HG03565 (cell line): ENCODE data around the gene CCL11.

Experiments used
- ATAC-seq: cut with Tn5 transposase; IDR thresholded peaks from one replicate; pipeline ENCODE4 v1.9.1; 2021; ENCODE audit warnings: mild to moderate bottlenecking, moderate library complexity; ENCODE audit not compliant: unreplicated experiment

CCL11 gene

DNA sequence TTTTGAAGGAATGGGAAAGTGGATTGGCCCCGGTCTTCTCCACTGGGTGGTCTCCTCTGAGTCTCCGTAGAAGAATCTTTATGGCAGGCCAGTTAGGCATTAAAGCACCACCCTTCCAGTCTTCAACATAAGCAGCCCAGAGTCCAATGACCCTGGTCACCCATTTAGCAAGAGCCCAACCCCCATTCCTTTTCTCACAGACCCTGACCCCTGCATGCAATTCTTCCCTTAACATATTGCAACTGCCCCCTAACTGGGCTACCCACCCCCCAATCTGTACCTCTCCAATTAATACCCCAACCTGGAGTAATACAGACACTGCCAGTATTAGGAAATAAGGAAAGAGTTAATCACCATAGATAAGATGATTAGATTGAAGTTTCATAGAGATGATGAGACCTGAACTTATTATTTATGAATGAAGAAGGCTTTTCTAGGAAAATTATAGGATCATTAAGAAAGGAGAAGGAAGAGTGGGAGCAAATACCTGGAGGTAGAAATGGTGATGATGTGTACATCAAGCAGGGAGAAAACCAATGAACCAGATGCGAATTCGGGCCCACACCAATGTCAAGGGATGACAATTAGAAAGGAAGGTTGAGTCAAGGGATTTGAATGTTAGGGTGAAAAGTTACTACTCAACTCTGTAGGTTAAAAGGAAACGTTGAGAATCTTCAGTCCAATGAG, 28.1 kb upstream of the CCL11 start:
- no peak for ATAC-seq

DNA sequence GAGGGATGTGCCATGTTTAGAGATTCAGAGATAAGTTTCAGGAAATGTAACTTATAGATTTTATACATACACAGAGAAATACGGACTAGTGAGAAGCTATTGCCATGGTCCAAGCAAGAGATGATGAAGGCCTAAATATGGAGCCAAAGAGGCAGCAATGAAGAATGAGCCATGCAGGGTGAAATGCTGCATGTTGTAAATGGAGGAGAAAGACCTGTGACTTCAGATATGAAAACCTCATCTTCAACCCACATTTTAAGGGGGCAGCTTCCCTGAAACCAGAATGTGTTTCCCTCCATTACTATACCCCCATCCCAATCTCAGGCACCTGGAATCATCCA, 27.6 kb upstream of the CCL11 start:
- ATAC-seq, result no peak

DNA sequence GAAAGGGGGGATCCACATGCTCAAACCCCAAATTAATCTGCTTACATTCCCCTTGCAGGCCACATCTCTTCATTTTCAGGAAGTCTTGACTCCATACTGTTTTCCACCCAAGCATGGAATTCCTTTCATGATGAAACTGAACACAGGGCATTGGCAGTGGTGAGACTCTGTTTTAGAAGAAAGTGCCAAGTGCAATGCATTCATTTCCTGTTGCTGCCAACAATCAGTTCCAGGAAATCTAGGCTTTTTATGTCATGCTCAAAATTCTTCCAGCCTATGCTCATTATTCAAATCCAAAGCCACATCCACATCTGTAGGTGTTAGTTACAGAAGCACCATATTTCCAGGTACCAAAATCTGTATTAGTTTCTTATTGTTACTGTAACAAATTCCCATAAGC, 26.4 kb upstream of the CCL11 start:
- no peak for ATAC-seq

DNA sequence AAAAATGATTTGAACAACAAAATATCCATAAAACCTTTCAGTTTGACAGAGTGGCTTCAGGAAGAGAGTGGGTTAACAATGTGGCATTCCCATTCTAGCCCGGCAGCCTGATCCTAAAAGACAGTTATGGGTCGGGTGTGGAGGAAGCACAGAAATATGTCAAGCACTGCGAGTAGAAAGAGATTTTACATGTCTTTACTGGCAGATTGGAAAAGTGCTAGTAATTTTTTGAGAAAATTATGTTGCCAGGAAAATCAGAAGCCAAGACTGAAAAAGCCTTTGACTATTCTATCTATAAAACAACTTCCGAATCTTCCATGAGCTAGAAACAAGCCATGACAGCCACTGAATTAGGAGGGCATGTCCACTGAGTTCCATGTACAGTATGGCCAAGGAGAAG, 24.7 kb upstream of the CCL11 start:
- ATAC-seq, result no peak

DNA sequence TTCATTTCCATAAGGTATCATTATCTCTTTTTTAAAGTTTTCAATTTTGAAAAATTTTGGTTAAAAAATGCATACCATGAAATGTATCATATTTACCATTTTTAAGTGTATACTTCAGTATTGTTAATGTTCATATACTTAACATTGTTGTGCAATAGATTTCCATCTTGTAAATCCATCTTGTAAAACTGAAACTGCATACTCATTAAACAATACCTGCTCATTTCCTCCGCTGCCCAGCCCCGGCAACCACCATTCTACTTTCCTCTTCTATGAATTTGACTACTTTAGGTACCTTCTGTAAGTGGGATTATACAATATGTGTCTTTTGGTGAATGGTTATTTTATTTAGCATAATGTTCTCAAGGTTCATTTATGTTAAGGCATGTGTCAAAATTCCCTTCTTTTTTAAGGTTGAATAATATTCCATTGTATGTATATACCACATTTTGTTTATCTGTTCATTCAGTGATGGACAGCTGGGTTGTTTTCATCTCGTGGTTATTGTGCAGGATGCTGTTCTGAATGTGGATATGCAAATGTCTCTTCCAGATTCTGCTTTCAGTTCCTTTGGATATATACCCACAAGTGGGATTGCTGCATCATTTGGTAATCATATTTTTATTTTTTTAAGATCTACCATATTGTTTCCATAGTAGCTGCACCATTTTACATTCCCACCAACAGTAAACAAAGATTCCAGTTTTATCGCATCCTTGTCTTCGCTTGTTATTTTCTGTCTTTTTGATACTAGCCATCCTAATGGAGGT, 23.8 kb upstream of the CCL11 start:
- ATAC-seq, result no peak

DNA sequence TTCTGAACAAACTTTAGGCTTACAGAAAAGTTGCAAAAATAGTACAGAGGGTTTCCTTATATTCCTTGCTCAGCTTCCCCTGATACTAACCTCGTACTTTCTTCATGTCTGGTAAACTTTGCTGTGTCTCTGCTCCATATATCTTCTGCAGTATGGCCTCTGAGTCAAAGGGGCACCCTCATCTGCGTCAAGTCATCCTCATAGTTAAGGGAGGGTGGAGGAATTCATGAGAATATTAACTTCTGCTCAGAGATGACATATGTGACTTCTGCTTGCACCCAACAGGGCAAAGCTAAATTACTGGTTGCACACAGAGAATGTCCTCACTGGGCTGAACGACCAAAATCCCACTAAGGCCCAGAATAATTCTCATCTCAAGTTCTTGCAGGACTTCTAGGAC, 19.8 kb upstream of the CCL11 start:
- ATAC-seq, result no peak

DNA sequence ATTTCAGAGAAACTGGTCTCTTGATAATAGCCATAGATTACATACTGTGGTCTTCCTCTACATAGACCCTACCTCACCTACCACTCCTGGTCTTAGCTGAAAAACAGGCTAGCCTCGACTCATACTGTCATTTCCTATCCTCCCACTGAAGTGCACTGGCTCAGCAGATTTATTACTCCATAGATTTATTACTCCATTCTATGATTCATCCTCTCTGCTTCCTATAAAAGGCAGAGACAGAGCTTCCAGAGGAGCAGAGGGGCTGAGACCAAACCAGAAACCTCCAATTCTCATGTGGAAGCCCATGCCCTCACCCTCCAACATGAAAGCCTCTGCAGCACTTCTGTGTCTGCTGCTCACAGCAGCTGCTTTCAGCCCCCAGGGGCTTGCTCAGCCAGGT, 15.6 kb upstream of the CCL11 start, which contains the start of gene CCL7:
Gene CCL7, plus strand, starts transcription at position 253 of the 400 bp plus-strand sequence. Its CDS starts 70 bp downstream, at position 323.
- ATAC-seq, result no peak

DNA sequence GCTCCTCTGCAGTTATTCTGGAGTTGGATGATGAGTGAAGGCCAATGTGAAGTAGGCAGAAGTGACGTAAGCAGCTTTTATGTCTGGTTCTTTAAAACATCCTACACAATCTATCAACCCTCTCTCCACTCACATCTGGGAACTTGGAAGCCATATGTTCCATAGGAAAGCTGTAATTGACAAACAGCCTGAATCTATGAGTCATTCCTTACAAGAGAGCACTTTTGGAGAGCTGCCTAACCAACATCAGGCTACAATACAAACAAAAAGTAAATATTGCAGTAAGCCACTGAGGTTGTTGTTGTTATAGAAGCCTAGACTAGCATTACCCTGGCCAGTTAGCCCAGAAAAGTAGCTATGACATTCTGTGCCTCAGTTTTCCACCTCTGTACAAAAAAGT, 9.7 kb upstream of the CCL11 start:
- ATAC-seq, result no peak

DNA sequence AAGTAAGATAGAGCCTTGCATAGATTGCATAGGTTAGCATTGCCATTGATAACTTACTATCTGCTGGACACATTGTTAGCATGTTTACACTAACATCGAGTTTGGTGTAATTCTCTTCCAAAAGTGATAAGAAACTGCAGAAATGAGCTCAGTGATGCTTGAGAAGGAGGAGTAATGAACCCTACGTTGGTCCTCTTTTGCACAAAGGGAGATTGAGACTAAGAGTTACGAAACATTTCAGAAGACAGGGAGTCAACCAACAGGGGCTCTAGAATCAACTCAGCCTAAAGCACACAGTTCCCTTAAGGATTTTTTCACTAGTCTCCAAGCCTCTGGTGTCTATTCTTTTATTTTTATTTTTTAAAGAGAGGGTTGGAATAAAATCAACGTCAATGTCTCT, 8.7 kb upstream of the CCL11 start:
- ATAC-seq, result no peak

DNA sequence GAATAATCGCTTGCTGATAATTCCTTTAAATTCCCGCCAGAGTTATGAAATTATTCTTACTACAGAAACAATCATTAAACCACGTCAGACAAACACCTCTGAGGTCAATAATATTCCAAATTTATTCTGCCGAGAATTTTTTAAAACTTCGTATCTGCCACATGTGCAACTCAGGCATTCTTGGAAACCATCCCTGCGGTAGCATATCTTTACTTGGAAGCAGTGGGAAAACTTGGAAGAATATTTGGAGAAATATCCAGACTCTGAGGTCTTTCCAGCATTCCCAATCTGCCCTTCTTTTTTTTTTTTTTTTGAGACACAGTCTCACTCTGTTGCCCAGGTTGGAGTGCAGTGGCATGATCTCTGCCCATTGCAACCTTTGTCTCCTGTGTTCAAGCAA, 2.0 kb upstream of the CCL11 start:
- ATAC-seq, result no peak

DNA sequence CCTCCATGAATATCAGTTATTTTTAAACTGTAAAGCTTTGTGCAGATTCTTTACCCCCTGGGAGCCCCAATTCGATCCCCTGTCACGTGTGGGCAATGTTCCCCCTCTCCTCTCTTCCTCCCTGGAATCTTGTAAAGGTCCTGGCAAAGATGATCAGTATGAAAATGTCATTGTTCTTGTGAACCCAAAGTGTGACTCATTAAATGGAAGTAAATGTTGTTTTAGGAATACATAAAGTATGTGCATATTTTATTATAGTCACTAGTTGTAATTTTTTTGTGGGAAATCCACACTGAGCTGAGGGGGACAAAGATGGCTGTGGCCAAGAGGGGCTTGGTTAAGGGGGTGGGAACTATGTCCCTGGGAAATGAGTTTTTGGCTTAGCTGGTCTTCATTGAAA, 2.3 kb downstream of the CCL11 start:
- no peak for ATAC-seq

DNA sequence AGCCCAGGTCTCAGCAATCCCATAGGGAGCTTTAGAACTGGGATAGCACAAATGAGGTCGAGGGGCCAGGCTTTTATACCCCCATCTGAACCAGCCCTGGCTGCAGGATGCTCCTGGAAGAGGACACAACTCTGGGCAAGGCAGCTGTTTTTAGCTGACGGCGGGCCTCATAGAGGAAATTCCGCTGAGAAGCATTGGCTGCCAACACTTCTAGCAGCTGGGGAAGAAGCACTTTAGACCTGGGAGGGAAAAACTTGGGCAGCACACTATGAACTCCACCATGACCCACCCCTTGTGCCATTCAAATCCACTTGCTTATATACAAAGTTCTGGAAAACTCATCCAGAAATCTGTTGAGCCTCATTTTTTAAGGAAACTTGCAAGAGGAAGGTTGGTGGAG, 5.0 kb downstream of the CCL11 start:
- no peak for ATAC-seq

DNA sequence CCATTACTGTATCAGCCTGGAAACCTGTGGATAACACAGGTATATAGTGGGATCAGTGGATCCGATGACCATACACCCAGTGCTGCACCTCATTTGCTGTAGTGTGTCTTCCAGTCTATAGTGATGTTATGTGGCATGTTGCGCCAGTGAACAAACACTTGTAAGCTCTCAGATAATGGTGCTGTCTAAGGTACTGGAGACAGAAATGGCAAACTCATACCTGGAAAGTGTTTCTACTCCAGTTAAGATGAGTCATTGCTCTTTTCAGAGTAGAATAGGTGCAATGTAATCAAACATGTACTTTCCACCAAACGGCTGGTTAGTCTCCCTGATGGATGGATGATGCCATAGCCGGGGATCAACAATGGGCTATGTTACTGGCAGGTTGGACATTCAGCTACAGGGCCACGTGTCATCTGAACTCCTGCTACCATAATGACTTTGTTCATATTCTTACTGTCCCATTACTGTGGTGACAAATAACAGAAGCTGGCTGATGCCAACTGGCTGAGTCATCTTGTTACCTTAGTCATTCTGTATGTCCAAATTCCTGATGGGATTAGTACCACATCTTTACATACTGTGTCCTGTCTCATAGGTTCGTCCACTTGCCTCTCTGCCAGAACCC, 6.3 kb downstream of the CCL11 start:
- no peak for ATAC-seq

DNA sequence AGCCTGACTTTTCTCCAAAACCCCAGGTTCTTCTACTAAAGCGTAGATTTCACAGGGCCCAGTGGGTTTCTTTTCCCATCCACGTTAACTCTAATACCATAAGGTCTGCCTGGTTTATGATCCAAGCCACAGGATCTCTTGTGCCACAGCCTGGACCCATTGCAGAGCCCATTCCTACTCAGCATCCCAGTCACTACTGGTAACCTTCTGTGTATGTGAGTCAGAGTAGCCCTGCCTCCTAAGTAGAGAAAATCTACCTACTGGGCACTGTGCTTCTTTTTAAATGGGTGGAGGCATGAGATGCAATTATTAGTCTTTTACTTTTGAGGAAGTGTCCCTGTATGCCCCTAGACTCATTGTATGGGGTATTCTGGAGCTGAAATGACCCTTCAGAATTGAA, 13.5 kb downstream of the CCL11 start:
- no peak for ATAC-seq

DNA sequence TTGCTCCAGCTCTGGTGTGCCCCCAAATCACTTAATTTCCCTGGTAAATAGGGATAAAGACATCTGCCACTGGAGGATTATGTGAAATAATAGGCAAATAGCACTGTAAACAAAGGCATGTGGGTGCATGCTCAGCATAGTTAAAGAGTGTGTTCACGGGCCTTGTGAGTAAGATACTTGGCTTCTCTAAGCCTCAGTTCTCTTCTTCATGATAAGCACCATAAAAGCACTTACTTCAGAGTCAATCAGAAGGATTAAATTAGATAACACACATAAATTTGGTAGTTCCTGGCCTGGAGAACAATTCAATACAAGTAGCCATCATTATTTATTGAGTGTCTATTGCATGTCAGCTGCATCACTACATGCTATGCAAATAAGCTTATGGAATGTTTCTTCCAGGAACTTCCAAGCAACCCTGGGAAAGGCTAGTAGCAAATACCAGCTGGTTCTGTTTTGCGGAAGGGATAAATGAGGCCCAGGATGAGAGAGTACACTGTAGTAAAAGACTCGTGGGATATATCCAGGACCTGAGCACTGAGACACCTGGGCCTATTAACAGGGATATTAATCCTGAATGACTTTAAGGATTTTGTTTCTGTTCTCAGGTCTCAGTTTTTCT, 14.5 kb downstream of the CCL11 start:
- ATAC-seq, result no peak

DNA sequence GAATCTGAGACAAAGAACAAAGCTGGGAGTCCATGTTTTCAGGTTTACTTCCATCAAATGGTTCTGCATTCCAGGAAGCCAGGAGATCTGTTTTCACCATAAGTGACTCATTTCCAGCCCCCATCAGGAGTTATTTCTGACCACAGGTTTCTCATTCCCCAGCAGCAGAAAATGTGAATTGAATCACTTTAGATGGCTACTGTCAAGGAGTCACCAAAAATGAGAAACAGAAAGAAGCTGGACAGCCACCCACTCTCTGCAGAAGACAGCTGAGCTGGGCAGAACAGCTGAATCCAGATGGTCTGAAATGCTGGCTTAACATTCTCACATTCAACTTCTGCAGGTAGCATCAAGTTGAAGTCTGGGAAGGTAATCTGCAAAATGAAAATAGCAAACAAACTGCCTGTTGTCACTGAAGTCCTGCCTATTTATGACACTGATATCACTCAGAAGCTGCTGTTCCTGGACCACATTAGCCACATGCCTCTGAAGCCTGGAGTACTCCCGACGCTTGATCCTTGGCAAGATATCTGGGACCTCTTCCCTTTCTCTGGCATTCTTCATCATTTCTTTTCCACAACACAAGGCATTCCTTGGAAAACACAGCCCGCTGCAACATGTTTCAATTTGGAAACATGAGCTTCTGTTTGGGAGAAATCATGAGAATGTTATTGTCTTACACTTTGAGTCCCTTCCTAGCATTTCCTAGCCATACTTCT, 15.3 kb downstream of the CCL11 start:
- ATAC-seq, result no peak

DNA sequence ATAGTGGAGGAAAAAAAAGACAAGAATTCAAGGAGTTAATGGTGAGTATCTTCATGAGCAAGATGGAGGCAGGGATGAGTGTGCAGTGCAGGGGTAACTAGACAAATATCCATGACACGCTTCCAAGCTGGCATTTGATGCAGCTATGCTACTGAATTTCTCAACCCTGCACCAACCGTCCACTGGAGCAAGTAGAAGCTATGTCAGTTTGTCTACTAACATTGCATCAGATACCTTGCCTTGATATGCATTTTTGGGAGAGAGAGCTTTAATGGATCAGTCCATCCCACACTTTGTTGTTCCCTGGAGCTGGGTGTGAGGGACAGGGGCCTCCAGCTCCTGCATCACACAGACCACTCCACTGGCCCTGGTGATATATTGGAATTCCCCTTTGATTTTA, 16.4 kb downstream of the CCL11 start:
- no peak for ATAC-seq

DNA sequence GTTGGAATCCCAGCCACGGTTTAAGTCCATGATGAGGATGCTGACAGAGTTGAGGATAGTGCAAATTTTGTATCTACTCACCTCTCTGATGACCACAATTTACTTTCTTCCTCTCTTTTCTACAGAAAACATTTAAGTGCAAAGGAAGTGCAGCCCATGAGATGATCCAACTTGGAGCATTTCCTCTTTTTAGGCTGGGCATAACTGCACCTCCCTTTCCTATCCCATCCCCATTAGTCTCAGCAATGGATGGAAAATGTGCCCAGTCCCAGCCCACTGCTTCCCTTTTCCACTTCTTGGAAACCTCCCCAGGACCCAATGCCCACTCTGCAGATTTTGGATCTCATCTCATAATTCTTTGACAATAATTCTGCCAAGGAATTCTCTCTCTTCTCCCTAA, 17.1 kb downstream of the CCL11 start:
- ATAC-seq, result no peak

DNA sequence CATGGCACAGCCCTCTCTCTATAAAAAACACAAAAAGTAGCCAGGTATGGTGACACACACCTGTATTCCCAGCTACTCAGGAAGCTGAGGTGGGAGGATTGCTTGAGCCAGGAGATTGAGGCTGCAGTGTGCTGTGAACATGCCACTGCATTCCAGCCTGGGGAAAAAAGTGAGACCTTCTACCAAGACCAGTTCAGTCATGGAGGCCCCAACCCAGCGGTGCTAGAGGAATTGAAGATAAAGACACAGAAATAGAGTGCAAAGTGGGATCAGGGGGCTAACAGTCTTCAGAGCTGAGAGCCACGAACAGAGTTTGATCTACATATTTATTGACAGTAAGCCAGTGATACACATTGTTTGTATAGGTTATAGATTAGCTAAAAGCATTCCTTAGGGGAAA, 18.1 kb downstream of the CCL11 start:
- ATAC-seq, result no peak

DNA sequence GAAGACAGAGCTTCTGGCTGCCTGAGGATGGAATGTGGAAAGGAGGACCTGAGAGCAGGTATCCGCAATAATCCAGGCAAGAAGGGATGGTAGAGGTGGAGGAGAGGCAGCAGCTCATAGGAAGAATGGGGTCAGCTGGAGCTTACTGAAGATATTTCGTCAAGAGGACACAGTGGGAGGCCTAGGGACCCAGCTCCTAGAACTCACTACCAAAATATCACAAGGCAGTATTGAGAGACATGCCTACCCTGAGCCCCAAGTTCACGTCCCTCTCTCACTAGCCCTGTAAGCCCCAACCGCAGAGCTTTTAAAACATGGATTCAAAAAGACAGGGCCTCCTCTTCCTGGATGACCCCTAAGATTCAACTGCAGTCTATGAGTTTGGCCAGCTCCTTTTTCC, 19.5 kb downstream of the CCL11 start:
- ATAC-seq, result no peak

DNA sequence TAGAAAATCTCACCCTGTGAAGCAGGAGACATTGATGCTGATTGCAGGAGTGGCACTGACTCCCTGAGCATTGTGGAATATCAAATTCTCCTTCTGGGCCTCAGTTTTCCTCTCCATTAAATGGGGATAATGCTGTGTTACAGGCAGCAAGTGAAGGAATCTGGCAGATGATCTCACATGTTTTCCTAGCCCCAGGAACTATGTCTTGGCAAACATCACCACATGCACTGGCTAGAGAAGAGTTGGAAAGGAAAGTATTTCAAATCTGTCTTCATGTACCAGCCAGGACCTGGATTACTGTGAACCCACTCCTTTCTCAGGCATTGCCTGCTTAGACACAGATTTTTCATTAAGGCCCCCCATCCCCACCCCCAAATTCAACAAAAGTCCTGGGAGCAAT, 20.1 kb downstream of the CCL11 start:
- no peak for ATAC-seq
